A549 (cell line): ENCODE measurements around the gene MIB1. TPM values are rescaled to one million over a fixed set of nuclear protein-coding genes. Genes with fewer than 3 reads are reported as not detected.

Source experiments
- ATAC-seq, 2 experiments: fragments of 200-7000 bp in 1 of 2; fragments of >200 bp in 1 of 2; cut with Nextera tagmentation in 1 of 2; cut with Tn5 transposase in 1 of 2; 3 replicates each; pipeline versions ENCODE4 v1.8.0 to v1.9.1; 2018 to 2020; ENCODE audit warnings: mild to moderate bottlenecking in 1 of 2, moderate library complexity in 1 of 2
- CTCF ChIA-PET: fragments of 300-600 bp; sonication (Branson Sonifier 250); formaldehyde crosslinking; extraction: SDS; loops from one replicate; lab custom pipeline; 2021; ENCODE audit warnings: antibody characterized with exemption, inconsistent platforms; lab: Yijun Ruan, JAX
- POLR2A ChIA-PET: fragments of 350-600 bp; formaldehyde crosslinking; extraction: SDS; loops from one replicate; lab custom pipeline; 2021; ENCODE audit warnings: antibody characterized with exemption, inconsistent platforms; lab: Yijun Ruan, JAX
- DNase-seq, 2 experiments: peaks; one replicate each; pipeline versions ENCODE4 v3.0.0 to v3.0.0-alpha.2; 2011 to 2016; ENCODE audit warnings: low read depth in 1 of 2, low spot score in 1 of 2
- FAIRE-seq: peaks from 2 replicates; lab custom pipeline; 2011; peaks lifted over from hg19 to GRCh38; lab: Jason Lieb, UNC
- H3K27ac ChIP-seq, 2 experiments: fragments of >200 bp; sonication (Bioruptor Twin); formaldehyde crosslinking; 3 replicates each; pipeline ENCODE4 v1.5.1; 2016 to 2017
- H3K4me1 ChIP-seq: fragments of >200 bp; sonication (Bioruptor Twin); formaldehyde crosslinking; 3 replicates; pipeline ENCODE4 v1.6.1; 2016
- H3K4me2 ChIP-seq: fragments of >200 bp; sonication (Bioruptor Twin); formaldehyde crosslinking; 3 replicates; pipeline ENCODE4 v1.6.1; 2016
- H3K4me3 ChIP-seq: fragments of >200 bp; sonication (Bioruptor Twin); formaldehyde crosslinking; 3 replicates; pipeline ENCODE4 v1.5.1; 2016
- H3K9me3 ChIP-seq: fragments of >200 bp; sonication (Bioruptor Twin); formaldehyde crosslinking; 3 replicates; pipeline ENCODE4 v1.6.1; 2016
- BCL3 ChIP-seq: fragments of >200 bp; sonication (Bioruptor Twin); formaldehyde crosslinking; IDR thresholded peaks from 3 replicates; pipeline ENCODE4 v1.6.1; 2016
- EHF ChIP-seq: fragments of 250-450 bp; sonication (Bioruptor Pico); IDR thresholded peaks from 2 replicates; pipeline ENCODE4 v1.5.0; 2020; ENCODE audit warnings: mild to moderate bottlenecking
- HMGXB4 ChIP-seq: fragments of 250-450 bp; sonication (Bioruptor Pico); IDR thresholded peaks from 2 replicates; pipeline ENCODE4 v1.5.0; 2021; ENCODE audit warnings: mild to moderate bottlenecking, moderate library complexity, borderline replicate concordance
- HOXB13 ChIP-seq: fragments of 250-450 bp; sonication (Bioruptor Pico); IDR thresholded peaks from 2 replicates; pipeline ENCODE4 v1.5.0; 2020; ENCODE audit warnings: low read depth, mild to moderate bottlenecking, moderate library complexity
- KDM1A ChIP-seq: fragments of 200-600 bp; sonication (generic); IDR thresholded peaks from 2 replicates; pipeline ENCODE4 v1.6.1; 2016; ENCODE audit warnings: low read depth, mild to moderate bottlenecking
- KDM5A ChIP-seq: fragments of 200-600 bp; sonication (generic); IDR thresholded peaks from 2 replicates; pipeline ENCODE4 v1.6.1; 2016; ENCODE audit warnings: antibody characterized with exemption, mild to moderate bottlenecking
- MAFK ChIP-seq: fragments of 450-650 bp; IDR thresholded peaks from 2 replicates; pipeline ENCODE4 v1.6.1; 2014; ENCODE audit not compliant: partially characterized antibody
- NR3C1 ChIP-seq: fragments of >200 bp; sonication (Bioruptor Twin); formaldehyde crosslinking; IDR thresholded peaks from 3 replicates; pipeline ENCODE4 v1.6.1; 2017
- PHF8 ChIP-seq: fragments of 200-600 bp; sonication (generic); IDR thresholded peaks from 2 replicates; pipeline ENCODE4 v1.6.1; 2016; ENCODE audit warnings: low read depth, mild to moderate bottlenecking, antibody characterized with exemption, moderate library complexity, borderline replicate concordance
- POLR2A ChIP-seq: IDR thresholded peaks from 2 replicates; pipeline ENCODE4 v1.6.1; 2012; ENCODE audit warnings: mild to moderate bottlenecking, low read length
- POLR2AphosphoS2 ChIP-seq: conservative IDR thresholded peaks from 2 replicates; pipeline ENCODE4 v1.6.1; 2012; ENCODE audit warnings: low read length, improper control_type of control experiment, inconsistent platforms
- RAD21 ChIP-seq, 2 experiments: fragments of >200 bp in 1 of 2; sonication (Bioruptor Twin) in 1 of 2; formaldehyde crosslinking in 1 of 2; IDR thresholded peaks in 1 of 2; conservative IDR thresholded peaks in 1 of 2; 2 replicates in 1 of 2; 3 replicates in 1 of 2; pipeline ENCODE4 v1.6.1; 2012 to 2018; ENCODE audit warnings: inconsistent platforms in 1 of 2
- RFX5 ChIP-seq: fragments of 450-650 bp; IDR thresholded peaks from 2 replicates; pipeline ENCODE4 v1.7.1; 2014; ENCODE audit warnings: antibody characterized with exemption, mild to moderate bottlenecking, moderate library complexity
- RNF2 ChIP-seq: fragments of 200-600 bp; sonication (generic); IDR thresholded peaks from 2 replicates; pipeline ENCODE4 v1.6.1; 2016; ENCODE audit warnings: low read depth, mild to moderate bottlenecking, antibody characterized with exemption, moderate library complexity, borderline replicate concordance
- SMC3 ChIP-seq: fragments of >200 bp; sonication (Bioruptor Twin); formaldehyde crosslinking; IDR thresholded peaks from 3 replicates; pipeline ENCODE4 v1.6.1; 2018; ENCODE audit warnings: inconsistent platforms
- TP53 ChIP-seq: fragments of 250-450 bp; sonication (Bioruptor Pico); IDR thresholded peaks from 2 replicates; pipeline ENCODE4 v1.5.0; 2021; ENCODE audit warnings: mild to moderate bottlenecking, moderate library complexity
- ZC3H11A ChIP-seq: fragments of 450-650 bp; IDR thresholded peaks from 2 replicates; pipeline ENCODE4 v1.6.1; 2014; ENCODE audit warnings: antibody characterized with exemption, mild to moderate bottlenecking
- ZFP36 ChIP-seq: fragments of 450-650 bp; IDR thresholded peaks from 2 replicates; pipeline ENCODE4 v1.6.1; 2014; ENCODE audit warnings: borderline replicate concordance; ENCODE audit not compliant: partially characterized antibody
- ZNF302 ChIP-seq: fragments of 250-450 bp; sonication (Bioruptor Pico); IDR thresholded peaks from 2 replicates; pipeline ENCODE4 v1.9.0; 2021; ENCODE audit warnings: inconsistent platforms, mild to moderate bottlenecking, moderate library complexity
- WGBS: methylation state at CpG from one replicate; pipeline ENCODE4 v1.1.6; 2017; ENCODE audit errors: missing lambda C conversion rate; 5-methylcytosine and 5-hydroxymethylcytosine counted together
- polyA plus RNA-seq, 4 experiments: library from polyadenylated mRNA; depleted of rRNA in 3 of 4; stranded (reverse); fragments of >200 nt; fragmentation: RNase III in 1 of 4; extraction: RNeasy Plus Mini Kit Qiagen cat#74134 plus additional on column Dnase treatment in 1 of 4; gene quantifications; 2 replicates in 3 of 4; 3 replicates in 1 of 4; pipeline ENCODE4 v1.2.3, GENCODE V29; 2011 to 2017
- TF ChIP-seq, protein P1 (sequence below): fragments of 250-450 bp; sonication (Bioruptor Pico); IDR thresholded peaks from 2 replicates; pipeline ENCODE4 v1.5.0; 2020; ENCODE audit warnings: low read depth, mild to moderate bottlenecking, moderate library complexity
- TF ChIP-seq, protein P2 (sequence below): fragments of 450-650 bp; IDR thresholded peaks from 2 replicates; pipeline ENCODE4 v1.6.1; 2014; ENCODE audit warnings: antibody characterized with exemption

Gene MIB1
- polyA plus RNA-seq, 2 of the 4 experiments (the other 2 are of a cell fraction): 9.6 to 22.2 TPM

GRCh38 chr18:21903709-21904108 is 163.1 kb downstream of the MIB1 start (continued):
- TF ChIP-seq, protein P1, sequence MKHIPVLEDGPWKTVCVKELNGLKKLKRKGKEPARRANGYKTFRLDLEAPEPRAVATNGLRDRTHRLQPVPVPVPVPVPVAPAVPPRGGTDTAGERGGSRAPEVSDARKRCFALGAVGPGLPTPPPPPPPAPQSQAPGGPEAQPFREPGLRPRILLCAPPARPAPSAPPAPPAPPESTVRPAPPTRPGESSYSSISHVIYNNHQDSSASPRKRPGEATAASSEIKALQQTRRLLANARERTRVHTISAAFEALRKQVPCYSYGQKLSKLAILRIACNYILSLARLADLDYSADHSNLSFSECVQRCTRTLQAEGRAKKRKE (CRISPR knock-in tag): no peak
- TF ChIP-seq KDM5A: no peak
- no peak for TF ChIP-seq PHF8
- TF ChIP-seq POLR2AphosphoS2: no peak

DNA sequence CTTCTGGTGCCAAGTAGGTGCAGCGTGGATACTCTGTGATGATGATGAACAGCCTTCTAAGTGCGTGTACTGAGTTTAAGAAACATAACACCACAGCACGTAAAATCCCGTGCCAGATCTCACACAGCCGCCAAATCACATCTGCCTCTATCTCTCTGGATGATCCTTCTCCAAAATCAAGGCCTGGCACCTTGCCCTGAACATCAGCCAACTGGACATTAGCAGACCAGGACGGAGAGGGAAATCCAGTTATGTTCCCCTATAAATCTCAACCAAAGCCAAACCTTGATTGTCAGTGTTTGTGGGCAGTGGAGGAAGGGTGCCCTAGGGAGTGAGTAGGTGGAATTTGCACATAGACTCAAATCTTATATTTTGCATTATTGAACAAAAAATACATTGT is 164.3 kb downstream of the MIB1 start:
- ChIA-PET CTCF (interaction anchor here (1.2 to 1.5 kb wide), 2 partner anchors 10 to 658 kb away, joined by 3 to 4 read pairs; no protein-coding TSS in a partner anchor), POLR2A (no interaction called here)
- Histone ChIP-seq H3K9me3 (no peaks in the 10 kb centered on the region), H3K4me2 (no peak overlapping the region), H3K27ac (no peak overlapping the region), H3K4me1 (no peaks in the 10 kb centered on the region), H3K4me3 (no peak overlapping the region)
- DNase-seq (no peak), ATAC-seq (no peak), FAIRE-seq (no peak)
- WGBS: 85% methylated on average over 6 of the region's 6 CpGs
- TF ChIP-seq EHF (CRISPR knock-in tag) (no peak), BCL3 (no peak), KDM1A (no peak), MAFK (no peak), RFX5 (no peak), SMC3 (no peak), ZFP36 (no peak), POLR2A (no peak), NR3C1 (no peak), HOXB13 (CRISPR knock-in tag) (no peak), ZC3H11A (no peak), ZNF302 (CRISPR knock-in tag) (no peak), TP53 (no peak), RNF2 (no peak), RAD21 (conservative IDR thresholded peaks at IDR 0.05 in 1 of 2, IDR thresholded peaks at IDR 0.05 in 1 of 2) (no peak), HMGXB4 (CRISPR knock-in tag) (no peak)
- TF ChIP-seq, protein P1 (CRISPR knock-in tag): no peak
- TF ChIP-seq, protein P2, sequence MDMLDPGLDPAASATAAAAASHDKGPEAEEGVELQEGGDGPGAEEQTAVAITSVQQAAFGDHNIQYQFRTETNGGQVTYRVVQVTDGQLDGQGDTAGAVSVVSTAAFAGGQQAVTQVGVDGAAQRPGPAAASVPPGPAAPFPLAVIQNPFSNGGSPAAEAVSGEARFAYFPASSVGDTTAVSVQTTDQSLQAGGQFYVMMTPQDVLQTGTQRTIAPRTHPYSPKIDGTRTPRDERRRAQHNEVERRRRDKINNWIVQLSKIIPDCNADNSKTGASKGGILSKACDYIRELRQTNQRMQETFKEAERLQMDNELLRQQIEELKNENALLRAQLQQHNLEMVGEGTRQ: no peak
